Rectal smooth muscle tissue (tissue), 1 donor: ENCODE data around the gene ARHGAP25.

ENCODE experiments used
- H3K27ac ChIP-seq: one replicate; pipeline ENCODE4 v1.7.0; 2013; ENCODE audit warnings: low read depth, low read length, inconsistent platforms
- H3K27me3 ChIP-seq: one replicate; pipeline ENCODE4 v1.7.0; 2013; ENCODE audit warnings: low read length; ENCODE audit not compliant: control insufficient read depth, insufficient read depth
- H3K36me3 ChIP-seq: one replicate; pipeline ENCODE4 v1.7.0; 2013; ENCODE audit warnings: low read length; ENCODE audit not compliant: control insufficient read depth, insufficient read depth
- H3K4me1 ChIP-seq: one replicate; pipeline ENCODE4 v1.7.0; 2013; ENCODE audit warnings: low read length; ENCODE audit not compliant: control insufficient read depth, insufficient read depth
- H3K4me3 ChIP-seq: one replicate; pipeline ENCODE4 v1.7.0; 2013; ENCODE audit warnings: low read length
- H3K9ac ChIP-seq: one replicate; pipeline ENCODE4 v1.7.0; 2013; ENCODE audit warnings: low read length

The ARHGAP25 gene

DNA sequence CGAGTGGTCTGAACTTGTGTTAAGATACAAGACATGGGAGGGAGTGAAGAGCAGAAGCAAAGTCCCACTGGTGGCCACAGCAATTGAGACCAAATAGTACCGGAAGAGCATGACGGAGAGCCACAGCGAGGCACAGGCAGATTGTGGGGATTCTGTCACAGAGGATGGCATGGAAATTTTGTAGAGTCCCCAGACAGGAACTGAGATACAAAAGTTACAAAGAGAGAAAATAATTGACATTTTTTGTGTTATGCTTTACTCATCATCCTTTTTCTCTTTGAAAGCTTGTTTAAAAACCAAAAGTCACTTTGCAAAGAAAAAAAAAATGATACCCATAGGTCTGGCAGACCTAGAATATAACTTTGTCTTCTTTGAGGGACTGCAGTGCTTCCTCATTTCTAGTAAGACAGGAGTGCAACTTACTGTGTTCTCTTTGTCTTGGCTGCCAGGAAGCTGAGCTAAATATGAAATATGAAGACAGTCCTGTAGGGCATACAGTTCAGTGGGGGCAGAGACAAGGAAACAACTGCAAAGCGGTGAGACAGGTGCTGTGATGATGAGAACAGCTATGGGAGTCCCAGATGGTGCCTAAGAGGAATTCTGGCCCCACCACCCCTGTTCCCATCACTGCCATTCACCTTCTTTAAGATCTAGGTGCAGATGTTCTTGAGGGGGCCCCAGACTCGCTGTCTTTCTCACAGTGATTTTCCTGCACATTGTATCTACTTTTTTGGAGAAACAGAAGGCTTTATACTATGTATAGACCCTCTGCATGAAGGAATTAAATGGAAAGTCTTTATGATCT is 5.2 kb downstream of the ARHGAP25 start:
- H3K4me1 ChIP-seq = no peaks in the 10 kb centered on the region
- H3K27ac ChIP-seq = no peak overlapping the region
- H3K4me3 ChIP-seq = no peak overlapping the region
- H3K9ac ChIP-seq = no peak overlapping the region
- no peaks in the 10 kb centered on the region for H3K36me3 ChIP-seq
- H3K27me3 ChIP-seq = no peaks in the 10 kb centered on the region

- H3K27me3 ChIP-seq = no peaks in the 10 kb centered on the region
- H3K4me3 ChIP-seq = no peak overlapping the region
- no peaks in the 10 kb centered on the region for H3K36me3 ChIP-seq
- H3K27ac ChIP-seq = no peak overlapping the region
- H3K9ac ChIP-seq = no peak overlapping the region
- no peaks in the 10 kb centered on the region for H3K4me1 ChIP-seq
Measured at GRCh38 chr2:68740400-68740914, 5.8 kb downstream of the ARHGAP25 start.

DNA sequence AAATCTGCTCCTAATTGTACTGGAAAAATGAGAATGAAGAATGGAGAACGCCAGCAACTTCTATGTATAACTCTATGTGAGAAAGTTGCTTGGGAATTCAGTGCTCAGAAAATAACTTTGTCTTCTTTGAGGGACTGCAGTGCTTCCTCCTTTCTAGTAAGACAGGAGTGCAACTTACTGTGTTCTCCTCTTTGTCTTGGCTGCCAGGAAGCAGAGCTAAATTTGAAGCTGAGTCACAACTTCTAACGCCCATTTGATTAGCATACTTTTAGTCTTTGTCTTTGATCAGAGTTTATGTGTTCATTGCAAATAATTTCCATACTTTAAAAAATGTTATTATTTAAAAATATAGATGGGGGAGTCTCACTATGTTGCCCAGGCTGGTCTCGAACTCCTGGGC is 6.6 kb downstream of the ARHGAP25 start:
- no peaks in the 10 kb centered on the region for H3K4me1 ChIP-seq
- no peaks in the 10 kb centered on the region for H3K27me3 ChIP-seq
- H3K9ac ChIP-seq = no peak overlapping the region
- H3K27ac ChIP-seq = no peak overlapping the region
- no peaks in the 10 kb centered on the region for H3K36me3 ChIP-seq
- no peak overlapping the region for H3K4me3 ChIP-seq

- no peak overlapping the region for H3K4me3 ChIP-seq
- H3K4me1 ChIP-seq = no peaks in the 10 kb centered on the region
- H3K36me3 ChIP-seq = no peaks in the 10 kb centered on the region
- H3K27ac ChIP-seq = no peak overlapping the region
- H3K27me3 ChIP-seq = no peaks in the 10 kb centered on the region
- no peak overlapping the region for H3K9ac ChIP-seq
Measured at GRCh38 chr2:68741805-68742306, 7.2 kb downstream of the ARHGAP25 start.

DNA sequence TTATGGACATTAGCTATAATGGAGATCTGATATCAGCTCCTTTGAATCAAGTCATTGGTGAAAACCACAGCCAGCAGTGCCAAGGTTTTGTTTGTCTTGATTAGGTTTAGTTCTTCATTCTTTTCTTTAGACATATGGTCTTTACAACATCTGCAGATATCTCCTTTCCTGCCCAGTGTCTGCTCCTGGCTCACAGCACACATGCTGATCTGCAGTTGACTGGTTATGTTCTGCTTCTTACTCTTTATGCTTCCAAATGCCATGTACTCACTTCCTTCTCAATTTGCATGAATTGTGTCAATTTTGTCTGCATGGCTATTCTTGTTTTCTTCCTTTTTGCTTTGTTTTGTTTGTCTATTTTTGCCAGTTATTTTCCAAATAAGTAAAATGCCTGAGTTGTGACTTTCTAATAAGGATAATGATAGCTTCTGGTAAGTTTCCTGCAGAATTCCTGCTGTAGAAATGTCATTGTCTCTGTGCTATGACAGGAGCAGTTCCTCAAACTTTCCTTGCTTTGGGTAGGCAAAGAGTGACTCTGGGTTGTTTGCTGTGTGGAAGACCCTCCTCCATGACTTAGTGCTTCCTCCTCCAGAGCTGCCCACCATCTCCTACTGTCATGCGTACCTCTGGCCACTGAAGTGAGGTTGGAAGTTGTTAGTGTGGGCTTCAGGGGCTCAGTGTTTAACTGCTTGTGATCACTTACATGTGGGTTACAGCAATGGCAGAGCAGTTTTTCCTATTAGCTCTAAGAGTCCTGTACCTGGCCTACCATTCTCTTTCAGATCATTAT is 8.2 kb downstream of the ARHGAP25 start:
- H3K27me3 ChIP-seq = no peaks in the 10 kb centered on the region
- no peaks in the 10 kb centered on the region for H3K4me1 ChIP-seq
- H3K9ac ChIP-seq = no peak overlapping the region
- no peaks in the 10 kb centered on the region for H3K36me3 ChIP-seq
- no peak overlapping the region for H3K27ac ChIP-seq
- no peak overlapping the region for H3K4me3 ChIP-seq

GRCh38 chr2:68743531-68743930 is 8.9 kb downstream of the ARHGAP25 start:
- Histone ChIP-seq H3K4me1 (no peaks in the 10 kb centered on the region), H3K9ac (no peak overlapping the region), H3K27ac (no peak overlapping the region), H3K27me3 (no peaks in the 10 kb centered on the region), H3K4me3 (no peak overlapping the region), H3K36me3 (no peaks in the 10 kb centered on the region)

GRCh38 chr2:68744366-68744912 is 9.8 kb downstream of the ARHGAP25 start:
- Histone ChIP-seq H3K4me3 (no peak overlapping the region), H3K36me3 (no peaks in the 10 kb centered on the region), H3K9ac (no peak overlapping the region), H3K27ac (no peak overlapping the region), H3K4me1 (no peaks in the 10 kb centered on the region), H3K27me3 (no peaks in the 10 kb centered on the region)

DNA sequence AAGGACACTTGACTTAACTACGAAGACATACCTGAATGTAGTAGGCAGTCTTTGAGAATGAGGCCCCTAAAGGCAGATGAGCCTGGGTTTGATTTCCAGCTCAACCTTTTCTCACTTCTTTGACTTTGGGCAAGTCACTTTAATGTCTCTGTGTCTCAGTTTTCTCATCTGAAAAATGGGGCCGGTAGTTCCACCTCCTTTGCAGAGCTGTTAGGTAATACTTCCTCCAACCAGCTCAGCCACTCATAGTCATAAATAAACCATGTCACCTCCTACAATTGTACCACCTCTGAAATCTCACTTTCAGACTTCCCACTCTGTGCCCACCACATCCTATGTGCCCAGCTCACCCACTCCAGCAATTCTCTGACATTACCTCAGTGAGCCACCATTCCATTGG is 10.4 kb downstream of the ARHGAP25 start:
- Histone ChIP-seq H3K36me3 (no peaks in the 10 kb centered on the region), H3K4me3 (no peak overlapping the region), H3K27ac (no peak overlapping the region), H3K4me1 (no peaks in the 10 kb centered on the region), H3K27me3 (no peaks in the 10 kb centered on the region), H3K9ac (no peak overlapping the region)

GRCh38 chr2:68746408-68746807 is 11.8 kb downstream of the ARHGAP25 start:
- H3K4me1 ChIP-seq = no peaks in the 10 kb centered on the region
- no peak overlapping the region for H3K9ac ChIP-seq
- no peak overlapping the region for H3K4me3 ChIP-seq
- no peaks in the 10 kb centered on the region for H3K36me3 ChIP-seq
- no peaks in the 10 kb centered on the region for H3K27me3 ChIP-seq
- no peak overlapping the region for H3K27ac ChIP-seq

- H3K36me3 ChIP-seq = no peaks in the 10 kb centered on the region
- H3K27ac ChIP-seq = no peak overlapping the region
- no peaks in the 10 kb centered on the region for H3K4me1 ChIP-seq
- no peak overlapping the region for H3K9ac ChIP-seq
- no peak overlapping the region for H3K4me3 ChIP-seq
- H3K27me3 ChIP-seq = no peaks in the 10 kb centered on the region
Measured at GRCh38 chr2:68747413-68747812, 12.8 kb downstream of the ARHGAP25 start.

- no peaks in the 10 kb centered on the region for H3K36me3 ChIP-seq
- no peak overlapping the region for H3K9ac ChIP-seq
- no peak overlapping the region for H3K27ac ChIP-seq
- H3K27me3 ChIP-seq = no peaks in the 10 kb centered on the region
- H3K4me1 ChIP-seq = no peaks in the 10 kb centered on the region
- no peak overlapping the region for H3K4me3 ChIP-seq
Measured at GRCh38 chr2:68747900-68748299, 13.3 kb downstream of the ARHGAP25 start.

GRCh38 chr2:68748568-68748967 is 14.0 kb downstream of the ARHGAP25 start:
- H3K4me3 ChIP-seq = no peak overlapping the region
- no peaks in the 10 kb centered on the region for H3K27me3 ChIP-seq
- no peak overlapping the region for H3K9ac ChIP-seq
- H3K27ac ChIP-seq = no peak overlapping the region
- no peaks in the 10 kb centered on the region for H3K4me1 ChIP-seq
- no peaks in the 10 kb centered on the region for H3K36me3 ChIP-seq
